DOHH2 (cell line): ENCODE results near the gene HRH1.

Source experiments
- CTCF ChIP-seq: fragments of 200-600 bp; sonication (generic); IDR thresholded peaks from one replicate; pipeline ENCODE4 v1.5.1; 2014; ENCODE audit warnings: antibody characterized with exemption, mild to moderate bottlenecking, low read depth, low read length; ENCODE audit not compliant: poor library complexity, severe bottlenecking
- EZH2phosphoT487 ChIP-seq: fragments of 200-600 bp; sonication (generic); IDR thresholded peaks from 2 replicates; pipeline ENCODE4 v1.6.1; 2017; ENCODE audit warnings: borderline replicate concordance, mild to moderate bottlenecking, antibody characterized with exemption, low read length, moderate library complexity, mixed read lengths

- TF ChIP-seq CTCF: no peak
- no peak for TF ChIP-seq EZH2phosphoT487
Observed at GRCh38 chr3:11146773-11147660, 7.3 kb upstream of the HRH1 start.
